ENCODE measurements around the gene GTF2A1. TPM values are rescaled to one million over a fixed set of nuclear protein-coding genes. Genes with fewer than 3 reads are reported as not detected.

GTF2A1 gene
- total RNA-seq, 4 donors from 2014 or later, result 18.7 to 25.7 (median 22.9) TPM

- H3K4me1 ChIP-seq, result peaks cover 0 to 5% (median 0%) of the 10 kb centered on the region in 3 donors
- no peaks in the 10 kb centered on the region for H3K27me3 ChIP-seq
- no peak for DNase-seq
- H3K9me3 ChIP-seq, result no peaks in the 10 kb centered on the region
- H3K27ac ChIP-seq, result no peak overlapping the region
- peaks cover 0 to 100% (median 0%) of the 10 kb centered on the region in 3 donors for H3K36me3 ChIP-seq
- no peak overlapping the region for H3K4me3 ChIP-seq
- intact Hi-C loops (cut with DNase I), result no loop called here
- 72 to 91% methylated on average over 3 of the region's 3 CpGs for WGBS, 2 donors
- TF ChIP-seq CTCF (IDR thresholded peaks at IDR 0.05) (no peak), POLR2A (IDR thresholded peaks at IDR 0.05) (no peak)
These were observed 21.7 kb downstream of the GTF2A1 start for GRCh38 chr14:81199084-81199483.

- peaks cover 0 to 5% (median 0%) of the 10 kb centered on the region in 3 donors for H3K4me1 ChIP-seq
- no peak overlapping the region for H3K27ac ChIP-seq
- DNase-seq, result no peak
- peaks cover 0 to 100% (median 0%) of the 10 kb centered on the region in 3 donors for H3K36me3 ChIP-seq
- intact Hi-C loops (cut with DNase I), result no loop called here
- H3K27me3 ChIP-seq, result no peaks in the 10 kb centered on the region
- TF ChIP-seq POLR2A (IDR thresholded peaks at IDR 0.05) (no peak), CTCF (IDR thresholded peaks at IDR 0.05) (no peak)
- WGBS, 2 donors, result 95 to 96% methylated on average over 2 of the region's 2 CpGs
- H3K9me3 ChIP-seq, result no peaks in the 10 kb centered on the region
- no peak overlapping the region for H3K4me3 ChIP-seq
These were observed 22.1 kb downstream of the GTF2A1 start for GRCh38 chr14:81198651-81199050.

GRCh38 chr14:81193924-81194633 is 26.7 kb downstream of the GTF2A1 start:
- Histone ChIP-seq H3K27me3 (no peaks in the 10 kb centered on the region), H3K27ac (no peak overlapping the region), H3K9me3 (no peaks in the 10 kb centered on the region), H3K4me1 (no peaks in the 10 kb centered on the region), H3K4me3 (no peak overlapping the region), H3K36me3 (peaks cover 0 to 100% (median 9%) of the 10 kb centered on the region in 3 donors)
- no peak for TF ChIP-seq POLR2A (IDR thresholded peaks at IDR 0.05)
- intact Hi-C loops (cut with DNase I), result no loop called here
- no peak for DNase-seq
- WGBS, 2 donors, result 67 to 82% methylated on average over 3 of the region's 3 CpGs

- Histone ChIP-seq H3K36me3 (peaks cover 0 to 100% (median 9%) of the 10 kb centered on the region in 3 donors), H3K4me3 (no peak overlapping the region), H3K27ac (no peak overlapping the region), H3K9me3 (no peaks in the 10 kb centered on the region), H3K27me3 (no peaks in the 10 kb centered on the region), H3K4me1 (no peaks in the 10 kb centered on the region)
- intact Hi-C loops (cut with DNase I), result no loop called here
- 80 to 86% methylated on average over 2 of the region's 2 CpGs for WGBS, 2 donors
- DNase-seq, result no peak
- TF ChIP-seq CTCF (IDR thresholded peaks at IDR 0.05) (no peak), POLR2A (IDR thresholded peaks at IDR 0.05) (no peak)
These were observed 28.2 kb downstream of the GTF2A1 start for GRCh38 chr14:81192594-81192993.

GRCh38 chr14:81187832-81188522 is 32.8 kb downstream of the GTF2A1 start:
- H3K4me1 ChIP-seq, result peaks cover 0 to 7% (median 0%) of the 10 kb centered on the region in 3 donors
- WGBS, 2 donors, result 85 to 95% methylated on average over 5 of the region's 5 CpGs
- TF ChIP-seq POLR2A (IDR thresholded peaks at IDR 0.05) (no peak), CTCF (IDR thresholded peaks at IDR 0.05) (no peak)
- no peak overlapping the region for H3K4me3 ChIP-seq
- H3K27me3 ChIP-seq, result no peaks in the 10 kb centered on the region
- H3K27ac ChIP-seq, result no peak overlapping the region
- H3K36me3 ChIP-seq, result peaks cover 0 to 96% (median 9%) of the 10 kb centered on the region in 3 donors
- no peak for DNase-seq
- H3K9me3 ChIP-seq, result no peaks in the 10 kb centered on the region
- intact Hi-C loops (cut with DNase I), result no loop called here
